ENCODE measurements around the gene RGS18. TPM values are rescaled to one million over a fixed set of nuclear protein-coding genes. Genes with fewer than 3 reads are reported as not detected.

Gene RGS18
- polyA plus RNA-seq, 3 donors = 43.7 to 57.0 (median 49.0) TPM

- H3K36me3 ChIP-seq (replicated peaks in 1 of 2; ENCODE audit: control insufficient read depth in 1 of 2, insufficient read depth in 2 of 2, low read length in 2 of 2) = no peaks in the 10 kb centered on the region
- DNase-seq = no peak
- H4K20me1 ChIP-seq (ENCODE audit: insufficient read depth, low read length) = no peaks in the 10 kb centered on the region
- Mint-ChIP-seq H3K9me3 (peaks cover 0 to 9% (median 0%) of the 10 kb centered on the region in 7 donors), H3K36me3 (no peaks in the 10 kb centered on the region), H3K4me3 (no peak overlapping the region), H3K27me3 (ENCODE audit: low read depth in 3 of 3) (no peaks in the 10 kb centered on the region), H3K27ac (no peak overlapping the region), H3K4me1 (peaks cover 26% of the 10 kb centered on the region)
- H3K79me2 ChIP-seq (ENCODE audit: insufficient read depth, low read length) = peaks cover 9% of the 10 kb centered on the region
- no peaks in the 10 kb centered on the region for H3K27me3 ChIP-seq (ENCODE audit: control insufficient read depth in 2 of 2, insufficient read depth in 2 of 2, low read length in 2 of 2)
- intact Hi-C loops (cut with micrococcal nuclease) = no loop called here
- TF ChIP-seq, protein P1, sequence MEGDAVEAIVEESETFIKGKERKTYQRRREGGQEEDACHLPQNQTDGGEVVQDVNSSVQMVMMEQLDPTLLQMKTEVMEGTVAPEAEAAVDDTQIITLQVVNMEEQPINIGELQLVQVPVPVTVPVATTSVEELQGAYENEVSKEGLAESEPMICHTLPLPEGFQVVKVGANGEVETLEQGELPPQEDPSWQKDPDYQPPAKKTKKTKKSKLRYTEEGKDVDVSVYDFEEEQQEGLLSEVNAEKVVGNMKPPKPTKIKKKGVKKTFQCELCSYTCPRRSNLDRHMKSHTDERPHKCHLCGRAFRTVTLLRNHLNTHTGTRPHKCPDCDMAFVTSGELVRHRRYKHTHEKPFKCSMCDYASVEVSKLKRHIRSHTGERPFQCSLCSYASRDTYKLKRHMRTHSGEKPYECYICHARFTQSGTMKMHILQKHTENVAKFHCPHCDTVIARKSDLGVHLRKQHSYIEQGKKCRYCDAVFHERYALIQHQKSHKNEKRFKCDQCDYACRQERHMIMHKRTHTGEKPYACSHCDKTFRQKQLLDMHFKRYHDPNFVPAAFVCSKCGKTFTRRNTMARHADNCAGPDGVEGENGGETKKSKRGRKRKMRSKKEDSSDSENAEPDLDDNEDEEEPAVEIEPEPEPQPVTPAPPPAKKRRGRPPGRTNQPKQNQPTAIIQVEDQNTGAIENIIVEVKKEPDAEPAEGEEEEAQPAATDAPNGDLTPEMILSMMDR (IDR thresholded peaks at IDR 0.05) = no peak
- H3K9ac ChIP-seq (ENCODE audit: insufficient read depth, low read length, poor library complexity, severe bottlenecking) = no peak overlapping the region
- H3K27ac ChIP-seq (ENCODE audit: low read depth in 1 of 2, low read length in 2 of 2) = no peak overlapping the region
- H3K9me3 ChIP-seq (replicated peaks in 1 of 2; ENCODE audit: control insufficient read depth in 1 of 2, insufficient read depth in 1 of 2, low read length in 2 of 2) = no peaks in the 10 kb centered on the region
- H2AFZ ChIP-seq (ENCODE audit: insufficient read depth, low read depth, low read length, poor library complexity, severe bottlenecking) = no peak overlapping the region
- H3K4me3 ChIP-seq (replicated peaks in 1 of 3; ENCODE audit: low read depth in 2 of 3, low read length in 3 of 3) = no peak overlapping the region
- H3K4me2 ChIP-seq (replicated peaks; ENCODE audit: extremely low read depth, low read length, poor library complexity, severe bottlenecking) = no peak overlapping the region
- peaks cover 26 to 28% of the 10 kb centered on the region in 2 donors for H3K4me1 ChIP-seq (ENCODE audit: control insufficient read depth in 1 of 2, insufficient read depth in 2 of 2, low read length in 2 of 2)
Measured at GRCh38 chr1:192153276-192153675, 5.0 kb upstream of the RGS18 start.

GRCh38 chr1:192157067-192157466 is 1.2 kb upstream of the RGS18 start:
- TF ChIP-seq, protein P1 (IDR thresholded peaks at IDR 0.05) = no peak
- H3K27me3 ChIP-seq (ENCODE audit: control insufficient read depth in 2 of 2, insufficient read depth in 2 of 2, low read length in 2 of 2) = no peaks in the 10 kb centered on the region
- H3K27ac ChIP-seq (ENCODE audit: low read depth in 1 of 2, low read length in 2 of 2) = peak overlapping the region in 1 of 2 donors; percentile 85
- H4K20me1 ChIP-seq (ENCODE audit: insufficient read depth, low read length) = no peaks in the 10 kb centered on the region
- peaks cover 36% of the 10 kb centered on the region for H3K4me1 Mint-ChIP-seq
- H3K9me3 ChIP-seq (replicated peaks in 1 of 2; ENCODE audit: control insufficient read depth in 1 of 2, insufficient read depth in 1 of 2, low read length in 2 of 2) = no peaks in the 10 kb centered on the region
- H3K4me2 ChIP-seq (replicated peaks; ENCODE audit: extremely low read depth, low read length, poor library complexity, severe bottlenecking) = no peak overlapping the region
- H2AFZ ChIP-seq (ENCODE audit: insufficient read depth, low read depth, low read length, poor library complexity, severe bottlenecking) = no peak overlapping the region
- H3K9me3 Mint-ChIP-seq = peaks cover 0 to 4% (median 0%) of the 10 kb centered on the region in 7 donors
- DNase-seq = no peak
- intact Hi-C loops (cut with micrococcal nuclease) = no loop called here
- no peak overlapping the region for H3K9ac ChIP-seq (ENCODE audit: insufficient read depth, low read length, poor library complexity, severe bottlenecking)
- peaks cover 4 to 13% of the 10 kb centered on the region in 2 donors for H3K36me3 Mint-ChIP-seq
- no peaks in the 10 kb centered on the region for H3K27me3 Mint-ChIP-seq (ENCODE audit: low read depth in 3 of 3)
- H3K79me2 ChIP-seq (ENCODE audit: insufficient read depth, low read length) = peaks cover 46% of the 10 kb centered on the region
- peaks cover 0 to 4% of the 10 kb centered on the region in 2 donors for H3K36me3 ChIP-seq (replicated peaks in 1 of 2; ENCODE audit: control insufficient read depth in 1 of 2, insufficient read depth in 2 of 2, low read length in 2 of 2)
- peak overlapping the region; percentile 21 to 98 (median 93) for H3K27ac Mint-ChIP-seq
- H3K4me1 ChIP-seq (ENCODE audit: control insufficient read depth in 1 of 2, insufficient read depth in 2 of 2, low read length in 2 of 2) = peaks cover 40 to 46% of the 10 kb centered on the region in 2 donors
- H3K4me3 Mint-ChIP-seq = no peak overlapping the region
- no peak overlapping the region for H3K4me3 ChIP-seq (replicated peaks in 1 of 3; ENCODE audit: low read depth in 2 of 3, low read length in 3 of 3)
